Coronary artery (tissue), 2 donors: ENCODE measurements around the gene JAGN1.
A peak's percentile ranks its signal among the peaks of the same experiment; 100 is the strongest.
"Not testable (repeated sequence)": the region's sequence is repeated elsewhere in the genome, so short reads cannot be mapped to it uniquely, and the experiment has no call there.

Experiments used
- DNase-seq: peaks from one replicate; pipeline ENCODE4 v3.0.0-alpha.2; 2017; ENCODE audit warnings: low spot score
- H3K27ac ChIP-seq, 2 donors: fragments of 200-600 bp; sonication (generic); one replicate each; pipeline ENCODE4 v1.5.1; 2016 to 2019
- H3K4me3 ChIP-seq: fragments of 200-600 bp; sonication (generic); 2 replicates; pipeline ENCODE4 v1.5.1; 2016; ENCODE audit warnings: mild to moderate bottlenecking, moderate library complexity
- TF ChIP-seq, protein P1 (sequence below): fragments of 200-600 bp; sonication (generic); IDR thresholded peaks from one replicate; pipeline ENCODE4 v1.5.1; 2019; ENCODE audit warnings: antibody characterized with exemption

The JAGN1 gene

DNA sequence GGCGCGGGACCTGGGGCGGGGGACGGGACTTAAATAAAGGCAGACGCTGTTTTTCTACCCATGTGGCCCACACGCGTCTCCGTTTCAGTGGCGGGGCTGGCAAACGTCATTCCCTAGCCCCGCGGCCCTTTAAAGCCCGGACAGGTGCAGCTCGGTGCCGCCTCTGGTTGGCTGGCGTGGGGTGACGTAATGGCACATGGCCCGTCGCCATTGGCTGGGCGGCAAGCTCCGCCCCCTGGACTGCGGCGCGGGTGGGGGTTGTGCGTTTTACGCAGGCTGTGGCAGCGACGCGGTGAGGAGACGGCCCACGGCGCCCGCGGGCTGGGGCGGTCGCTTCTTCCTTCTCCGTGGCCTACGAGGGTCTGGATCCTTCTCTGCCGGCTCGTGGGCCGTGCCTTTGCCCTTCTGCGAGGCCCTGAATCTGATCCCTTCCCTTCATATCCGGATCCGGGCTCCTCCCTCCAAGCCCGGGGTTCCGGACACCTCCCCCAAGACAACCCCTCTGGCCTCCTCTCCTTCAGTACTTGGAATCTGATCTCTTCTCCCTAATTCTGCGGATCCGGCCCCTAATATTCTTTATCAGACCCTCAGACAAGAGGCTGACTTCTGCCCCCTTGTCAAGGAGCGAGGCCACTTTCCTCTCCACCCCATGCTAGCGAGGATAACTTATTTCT lies 43.3 kb downstream of the JAGN1 start, which contains the start of gene CRELD1:
CRELD1 (plus strand) TSS at position 274 of the 674 bp plus-strand sequence. CDS start 605 bp downstream, outside the sequence.
- TF ChIP-seq, protein P1, sequence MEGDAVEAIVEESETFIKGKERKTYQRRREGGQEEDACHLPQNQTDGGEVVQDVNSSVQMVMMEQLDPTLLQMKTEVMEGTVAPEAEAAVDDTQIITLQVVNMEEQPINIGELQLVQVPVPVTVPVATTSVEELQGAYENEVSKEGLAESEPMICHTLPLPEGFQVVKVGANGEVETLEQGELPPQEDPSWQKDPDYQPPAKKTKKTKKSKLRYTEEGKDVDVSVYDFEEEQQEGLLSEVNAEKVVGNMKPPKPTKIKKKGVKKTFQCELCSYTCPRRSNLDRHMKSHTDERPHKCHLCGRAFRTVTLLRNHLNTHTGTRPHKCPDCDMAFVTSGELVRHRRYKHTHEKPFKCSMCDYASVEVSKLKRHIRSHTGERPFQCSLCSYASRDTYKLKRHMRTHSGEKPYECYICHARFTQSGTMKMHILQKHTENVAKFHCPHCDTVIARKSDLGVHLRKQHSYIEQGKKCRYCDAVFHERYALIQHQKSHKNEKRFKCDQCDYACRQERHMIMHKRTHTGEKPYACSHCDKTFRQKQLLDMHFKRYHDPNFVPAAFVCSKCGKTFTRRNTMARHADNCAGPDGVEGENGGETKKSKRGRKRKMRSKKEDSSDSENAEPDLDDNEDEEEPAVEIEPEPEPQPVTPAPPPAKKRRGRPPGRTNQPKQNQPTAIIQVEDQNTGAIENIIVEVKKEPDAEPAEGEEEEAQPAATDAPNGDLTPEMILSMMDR: no peak
- Histone ChIP-seq H3K27ac (peak within 1 kb of the TSS; percentile 94 to 97), H3K4me3 (peak within 1 kb of the TSS; percentile 78)
- peak; percentile 98 for DNase-seq

DNA sequence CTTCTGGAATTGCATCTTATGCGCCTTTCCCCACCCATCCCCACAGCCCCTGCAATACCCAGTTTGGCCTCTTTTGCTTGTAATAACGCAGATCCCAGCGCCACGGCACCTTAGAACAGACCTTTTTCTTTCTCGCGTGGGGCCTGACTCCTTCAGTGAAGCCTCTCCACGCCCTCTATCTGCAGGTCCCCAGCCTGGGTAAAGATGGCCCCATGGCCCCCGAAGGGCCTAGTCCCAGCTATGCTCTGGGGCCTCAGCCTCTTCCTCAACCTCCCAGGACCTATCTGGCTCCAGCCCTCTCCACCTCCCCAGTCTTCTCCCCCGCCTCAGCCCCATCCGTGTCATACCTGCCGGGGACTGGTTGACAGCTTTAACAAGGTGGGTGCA lies 43.8 kb downstream of the JAGN1 start:
- TF ChIP-seq, protein P1: no peak
- H3K4me3 ChIP-seq: peak overlapping the region; percentile 78
- peak overlapping the region; percentile 94 to 97 for H3K27ac ChIP-seq
- no peak for DNase-seq

DNA sequence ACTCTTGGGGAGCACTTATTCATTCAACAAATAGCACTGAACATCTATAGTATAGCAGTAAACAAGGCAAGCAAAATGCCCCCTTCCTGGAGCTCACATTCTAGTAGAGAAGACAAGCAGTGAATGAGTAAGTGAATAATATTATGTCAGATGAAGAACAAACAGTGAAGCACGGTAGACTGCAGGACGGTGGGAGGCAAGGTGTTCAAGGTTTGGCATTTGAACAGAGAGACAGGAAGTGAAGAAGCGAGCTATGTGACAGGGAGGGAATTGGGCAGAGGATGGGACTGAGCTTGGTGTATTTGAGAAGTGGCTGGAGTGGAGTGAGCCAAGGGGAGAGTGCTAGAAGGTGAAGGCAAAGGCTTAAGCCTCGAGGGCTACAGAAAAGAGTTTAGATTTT lies 44.6 kb downstream of the JAGN1 start:
- TF ChIP-seq, protein P1: no peak
- no peak for DNase-seq
- peak overlapping the region in 1 of 2 donors; percentile 97 for H3K27ac ChIP-seq

DNA sequence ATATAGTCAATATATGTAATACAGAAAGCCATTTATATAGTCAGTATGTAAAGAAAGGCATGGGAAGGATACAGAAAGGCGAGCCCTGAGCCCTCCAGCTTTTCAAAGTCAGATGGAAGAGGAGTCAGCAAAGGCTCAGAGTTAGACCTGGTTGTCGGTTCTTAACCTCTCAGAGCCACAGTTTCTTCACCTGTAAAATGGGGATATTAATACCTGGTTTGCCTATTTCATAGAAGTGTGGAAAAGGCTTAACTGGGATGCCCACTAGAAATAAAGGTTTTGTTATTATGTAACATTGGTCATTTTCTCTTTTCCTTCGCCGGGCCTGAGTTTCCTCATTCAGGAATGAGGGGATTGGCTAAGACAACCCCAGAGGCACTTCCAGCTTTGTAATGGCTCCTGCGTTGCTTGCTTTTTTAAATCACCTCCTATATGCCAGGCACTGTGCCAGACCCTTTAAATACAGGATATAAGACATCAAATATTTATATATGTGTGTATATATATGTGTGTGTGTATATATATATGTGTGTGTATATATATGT lies 45.6 kb downstream of the JAGN1 start:
- TF ChIP-seq, protein P1: no peak
- Histone ChIP-seq H3K4me3 (no peak overlapping the region), H3K27ac (no peak overlapping the region)
- DNase-seq: no peak

More for the DNA sequence above, 44.6 kb downstream of the JAGN1 start:
- peak overlapping the region; percentile 78 for H3K4me3 ChIP-seq

DNA sequence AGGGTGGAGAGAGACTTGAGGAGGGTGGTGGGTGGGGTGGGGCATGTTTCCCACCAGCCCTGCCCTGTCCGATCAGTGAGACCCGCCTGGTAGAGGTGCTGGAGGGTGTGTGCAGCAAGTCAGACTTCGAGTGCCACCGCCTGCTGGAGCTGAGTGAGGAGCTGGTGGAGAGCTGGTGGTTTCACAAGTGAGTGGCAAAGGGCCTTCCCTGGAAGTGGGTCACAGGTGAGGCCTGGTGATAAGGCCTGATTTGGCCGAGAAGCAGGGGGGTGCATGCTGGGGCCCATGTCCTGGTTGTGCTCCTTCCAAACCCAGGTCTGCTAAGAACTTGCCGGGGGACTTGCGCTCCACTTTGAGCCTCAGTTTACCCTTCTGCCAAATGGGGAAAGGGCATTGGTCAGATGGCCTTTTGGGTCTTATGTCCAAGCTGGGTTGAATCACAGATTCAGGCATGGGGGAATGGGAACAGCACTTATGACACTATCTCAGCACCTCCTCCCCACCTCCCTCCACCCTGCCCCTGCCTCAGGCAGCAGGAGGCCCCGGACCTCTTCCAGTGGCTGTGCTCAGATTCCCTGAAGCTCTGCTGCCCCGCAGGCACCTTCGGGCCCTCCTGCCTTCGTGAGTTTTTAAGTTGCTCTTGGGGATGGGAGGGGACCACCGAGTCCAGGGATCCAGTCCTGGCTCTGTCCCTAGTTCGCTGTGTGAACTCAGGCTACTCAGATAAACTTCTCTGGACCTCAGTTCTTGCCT lies 47.3 kb downstream of the JAGN1 start:
- TF ChIP-seq, protein P1: no peak
- DNase-seq: no peak
- Histone ChIP-seq H3K4me3 (no peak overlapping the region), H3K27ac (no peak overlapping the region)

DNA sequence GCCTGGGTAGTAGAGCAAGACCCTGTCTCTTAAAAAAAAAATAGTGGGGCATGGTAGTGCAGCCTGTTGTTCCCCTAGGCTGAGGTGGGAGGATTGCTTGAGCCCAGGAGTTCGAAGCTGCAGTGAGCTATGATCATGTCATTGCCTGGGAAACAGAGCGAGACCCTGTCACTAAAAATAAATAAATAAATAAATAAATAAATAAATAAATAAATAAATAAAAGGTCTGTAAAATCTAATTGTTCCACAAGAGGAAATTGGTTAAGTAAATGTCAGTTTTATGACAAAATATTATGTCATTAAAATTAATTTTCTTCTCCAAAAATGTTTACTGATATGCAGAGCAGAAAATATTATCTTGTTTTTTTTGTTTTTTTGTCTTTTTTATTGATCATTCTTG lies 48.6 kb downstream of the JAGN1 start:
- H3K27ac ChIP-seq: no peak overlapping the region

DNA sequence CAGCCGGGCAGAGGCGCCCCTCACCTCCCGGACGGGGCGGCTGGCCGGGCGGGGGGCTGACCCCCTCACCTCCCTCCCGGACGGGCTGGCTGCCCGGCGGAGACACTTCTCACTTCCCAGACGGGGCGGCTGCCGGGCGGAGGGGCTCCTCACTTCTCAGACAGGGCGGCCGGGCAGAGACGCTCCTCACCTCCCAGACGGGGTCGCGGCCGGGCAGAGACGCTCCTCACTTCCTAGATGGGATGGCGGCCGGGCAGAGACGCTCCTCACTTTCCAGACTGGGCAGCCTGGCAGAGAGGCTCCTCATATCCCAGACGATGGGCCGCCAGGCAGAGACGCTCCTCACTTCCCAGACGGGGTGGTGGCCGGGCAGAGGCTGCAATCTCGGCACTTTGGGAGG lies 49.5 kb downstream of the JAGN1 start:
- H3K4me3 ChIP-seq, DNase-seq, H3K27ac ChIP-seq: not testable (repeated sequence)

More for the DNA sequence above, 48.6 kb downstream of the JAGN1 start:
- TF ChIP-seq, protein P1: no peak
- no peak for DNase-seq
- H3K4me3 ChIP-seq: no peak overlapping the region
